T1000 (cell line): ENCODE data around the gene CCDC148.
"Not testable (repeated sequence)": the region's sequence is repeated elsewhere in the genome, so short reads cannot be mapped to it uniquely, and the experiment has no call there.

Experiments used
- DNase-seq: peaks from one replicate; lab custom pipeline; 2025; ENCODE audit warnings: mixed read lengths; lab: John Stamatoyannopoulos, UW

Gene CCDC148

GRCh38 chr2:158291544-158292180, 164.9 kb downstream of the CCDC148 start:
- DNase-seq, result no peak

GRCh38 chr2:158290225-158290624, 166.3 kb downstream of the CCDC148 start:
- DNase-seq, result no peak

GRCh38 chr2:158276619-158277471, 179.7 kb downstream of the CCDC148 start:
- no peak for DNase-seq

GRCh38 chr2:158273791-158274190, 182.8 kb downstream of the CCDC148 start:
- no peak for DNase-seq

- DNase-seq, result no peak
Observed at GRCh38 chr2:158270536-158270935, 186.0 kb downstream of the CCDC148 start.

- DNase-seq, result no peak
Observed at GRCh38 chr2:158269143-158269542, 187.4 kb downstream of the CCDC148 start.

- DNase-seq, result no peak
Observed at GRCh38 chr2:158266111-158266510, 190.4 kb downstream of the CCDC148 start.

- no peak for DNase-seq
Observed at GRCh38 chr2:158255257-158255656, 201.3 kb downstream of the CCDC148 start.

GRCh38 chr2:158253170-158253569, 203.4 kb downstream of the CCDC148 start:
- DNase-seq, result no peak

GRCh38 chr2:158251356-158251755, 205.2 kb downstream of the CCDC148 start:
- DNase-seq, result no peak

GRCh38 chr2:158243392-158243791, 213.2 kb downstream of the CCDC148 start:
- DNase-seq, result no peak

GRCh38 chr2:158242280-158242679, 214.3 kb downstream of the CCDC148 start:
- no peak for DNase-seq

- no peak for DNase-seq
Observed at GRCh38 chr2:158240975-158241374, 215.6 kb downstream of the CCDC148 start.

- no peak for DNase-seq
Observed at GRCh38 chr2:158239271-158239670, 217.3 kb downstream of the CCDC148 start.

GRCh38 chr2:158234497-158234896, 222.1 kb downstream of the CCDC148 start:
- DNase-seq, result no peak

GRCh38 chr2:158232476-158232875, 224.1 kb downstream of the CCDC148 start:
- DNase-seq, result no peak

GRCh38 chr2:158228943-158229508, 227.5 kb downstream of the CCDC148 start:
- DNase-seq, result no peak

GRCh38 chr2:158223066-158223465, 233.5 kb downstream of the CCDC148 start:
- DNase-seq, result not testable (repeated sequence)

GRCh38 chr2:158221063-158222020, 235.2 kb downstream of the CCDC148 start:
- DNase-seq, result no peak

- no peak for DNase-seq
Observed at GRCh38 chr2:158217593-158217992, 239.0 kb downstream of the CCDC148 start.

GRCh38 chr2:158214431-158214830, 242.1 kb downstream of the CCDC148 start:
- no peak for DNase-seq

- DNase-seq, result no peak
Observed at GRCh38 chr2:158213773-158214172, 242.8 kb downstream of the CCDC148 start.
